GM13977 (cell line): ENCODE measurements around the gene MRPS27.

Experiments used
- DNase-seq: peaks from one replicate; pipeline ENCODE4 v3.0.0; 2012; ENCODE audit warnings: low spot score
- in situ Hi-C: fragments of 300-500 bp; cut with MboI; formaldehyde crosslinking; loops from one replicate; pipeline ENCODE4 v1.12.0; 2022; ENCODE audit warnings: low sequenced_read_pairs, low pct_unique_long_range_greater_than_20kb, mixed read lengths, inconsistent platforms; ENCODE audit not compliant: unreplicated experiment
- TF ChIP-seq, protein P1 (sequence below): IDR thresholded peaks from 2 replicates; pipeline ENCODE4 v1.5.1; 2012; ENCODE audit warnings: mild to moderate bottlenecking, control low read depth; ENCODE audit not compliant: insufficient read depth; ENCODE audit errors: extremely low read depth, missing control alignments

Gene MRPS27

DNA sequence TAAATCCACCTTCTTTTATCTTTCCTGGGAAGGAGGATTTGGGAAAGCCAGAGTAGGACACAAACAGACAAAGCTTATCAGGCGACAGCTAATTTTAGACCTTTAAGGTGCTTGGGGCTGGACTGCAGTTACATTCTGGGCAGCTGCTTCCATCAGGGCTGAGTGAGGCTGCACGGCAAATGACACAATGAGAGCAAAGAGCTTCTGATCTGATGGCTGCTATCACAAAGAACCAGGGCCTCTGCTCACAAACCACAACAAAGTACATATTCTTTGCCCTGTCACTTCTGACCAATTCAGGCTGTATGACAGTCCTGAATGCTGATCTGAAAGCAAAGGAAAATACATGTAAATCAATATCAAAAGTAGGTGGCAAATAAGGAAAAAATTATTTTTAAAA, 93.1 kb downstream of the MRPS27 start:
- in situ Hi-C loops = no loop called here
- TF ChIP-seq, protein P1, sequence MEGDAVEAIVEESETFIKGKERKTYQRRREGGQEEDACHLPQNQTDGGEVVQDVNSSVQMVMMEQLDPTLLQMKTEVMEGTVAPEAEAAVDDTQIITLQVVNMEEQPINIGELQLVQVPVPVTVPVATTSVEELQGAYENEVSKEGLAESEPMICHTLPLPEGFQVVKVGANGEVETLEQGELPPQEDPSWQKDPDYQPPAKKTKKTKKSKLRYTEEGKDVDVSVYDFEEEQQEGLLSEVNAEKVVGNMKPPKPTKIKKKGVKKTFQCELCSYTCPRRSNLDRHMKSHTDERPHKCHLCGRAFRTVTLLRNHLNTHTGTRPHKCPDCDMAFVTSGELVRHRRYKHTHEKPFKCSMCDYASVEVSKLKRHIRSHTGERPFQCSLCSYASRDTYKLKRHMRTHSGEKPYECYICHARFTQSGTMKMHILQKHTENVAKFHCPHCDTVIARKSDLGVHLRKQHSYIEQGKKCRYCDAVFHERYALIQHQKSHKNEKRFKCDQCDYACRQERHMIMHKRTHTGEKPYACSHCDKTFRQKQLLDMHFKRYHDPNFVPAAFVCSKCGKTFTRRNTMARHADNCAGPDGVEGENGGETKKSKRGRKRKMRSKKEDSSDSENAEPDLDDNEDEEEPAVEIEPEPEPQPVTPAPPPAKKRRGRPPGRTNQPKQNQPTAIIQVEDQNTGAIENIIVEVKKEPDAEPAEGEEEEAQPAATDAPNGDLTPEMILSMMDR = no peak
- DNase-seq = no peak

DNA sequence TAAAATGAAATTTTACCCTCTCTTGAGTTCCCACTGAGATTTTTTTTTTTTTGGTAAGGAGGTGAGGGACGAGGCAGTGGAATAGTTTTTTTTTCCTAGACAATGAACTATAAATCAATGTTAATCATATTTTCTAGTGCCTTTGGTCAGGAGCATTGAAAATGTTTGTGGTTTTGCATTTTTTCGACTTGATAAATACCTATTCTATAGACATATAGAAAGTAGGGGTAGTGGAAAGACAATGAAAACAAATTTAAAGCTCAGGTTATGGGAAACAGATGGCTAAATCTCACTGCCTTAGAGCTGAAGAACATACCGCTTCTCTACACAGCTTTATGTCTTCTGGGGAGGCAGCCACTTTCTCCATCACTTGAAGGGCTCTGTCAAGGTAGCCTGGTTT, 94.3 kb downstream of the MRPS27 start:
- TF ChIP-seq, protein P1 = no peak
- in situ Hi-C loops = no loop called here
- no peak for DNase-seq

DNA sequence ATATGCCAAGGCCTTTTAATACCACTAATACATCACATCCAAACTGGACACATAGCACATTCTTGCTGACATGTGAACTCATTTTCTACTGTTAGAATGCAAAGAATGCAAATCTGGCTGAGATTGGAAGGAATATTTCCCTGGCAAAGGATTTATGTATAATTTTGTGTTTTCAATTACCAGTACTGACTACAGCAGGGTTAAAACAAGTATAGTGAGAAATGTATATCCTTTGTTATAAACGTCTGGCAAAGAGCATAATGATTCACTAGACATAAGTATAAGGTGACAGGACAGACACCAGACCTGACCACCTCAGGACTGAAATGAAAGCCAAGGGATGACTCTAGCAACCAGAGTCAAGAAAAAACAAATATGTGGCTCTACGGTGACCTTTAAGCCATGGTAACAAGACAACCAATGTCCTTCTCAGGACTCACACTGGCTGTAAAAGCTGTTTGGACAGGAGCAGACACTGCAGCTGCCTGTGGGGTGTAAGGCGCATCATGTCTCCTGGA, 95.0 kb downstream of the MRPS27 start:
- no peak for DNase-seq
- in situ Hi-C loops = no loop called here

DNA sequence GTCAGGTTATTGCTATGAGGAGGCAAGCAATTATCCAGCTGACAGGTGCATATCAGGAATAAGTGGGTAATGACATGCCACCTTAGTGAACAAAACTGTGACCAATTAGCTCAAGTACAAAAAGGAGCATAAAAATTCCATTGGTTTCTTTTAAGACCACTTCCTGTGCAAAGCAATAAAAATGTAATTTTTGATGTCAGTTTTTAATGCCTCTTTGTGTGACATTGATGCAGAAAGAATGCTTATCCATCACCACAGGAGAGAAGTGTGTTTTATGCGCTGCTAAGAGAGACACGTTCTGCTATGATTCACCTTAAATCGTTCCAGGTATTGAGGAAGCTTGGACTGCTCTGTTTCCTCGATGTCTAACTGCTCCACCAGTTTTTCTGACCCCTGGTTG, 96.7 kb downstream of the MRPS27 start:
- no peak for DNase-seq
- TF ChIP-seq, protein P1 = no peak
- in situ Hi-C loops = no loop called here

More for the DNA sequence above, 95.0 kb downstream of the MRPS27 start:
- TF ChIP-seq, protein P1 = no peak

DNA sequence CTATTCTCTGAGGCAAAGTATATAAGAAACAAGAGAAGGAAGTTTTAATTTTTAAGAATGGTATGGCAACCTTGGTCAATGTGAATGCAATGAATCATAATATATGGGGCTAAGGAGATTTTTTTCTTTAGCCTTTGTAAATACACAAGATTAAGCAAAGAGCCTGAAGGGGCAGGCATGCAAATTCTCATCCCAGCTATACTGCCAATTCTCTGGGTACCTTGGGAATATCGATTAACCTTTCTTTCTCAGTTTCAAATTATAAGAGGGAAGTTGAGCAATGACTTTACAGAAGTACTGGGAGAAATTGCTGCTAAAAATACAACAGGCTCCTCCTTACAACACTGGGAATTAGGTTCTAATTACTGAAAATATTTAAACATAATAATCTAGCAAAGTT, 97.5 kb downstream of the MRPS27 start:
- in situ Hi-C loops = no loop called here
- TF ChIP-seq, protein P1 = no peak
- no peak for DNase-seq

GRCh38 chr5:72221541-72221940, 98.5 kb downstream of the MRPS27 start:
- no peak for DNase-seq
- TF ChIP-seq, protein P1 = no peak
- in situ Hi-C loops = no loop called here

- no peak for DNase-seq
- in situ Hi-C loops = no loop called here
- TF ChIP-seq, protein P1 = no peak
Measured at GRCh38 chr5:72221099-72221498, 98.9 kb downstream of the MRPS27 start.
